Measurements from ENCODE around the gene PADI2. TPM values are rescaled to one million over a fixed set of nuclear protein-coding genes. Genes with fewer than 3 reads are reported as not detected.

PADI2 gene
- polyA plus RNA-seq, 1 donor (not counting 4 experiments of a cell fraction or from before 2014, with no cell fraction given) = 0.13 TPM

DNA sequence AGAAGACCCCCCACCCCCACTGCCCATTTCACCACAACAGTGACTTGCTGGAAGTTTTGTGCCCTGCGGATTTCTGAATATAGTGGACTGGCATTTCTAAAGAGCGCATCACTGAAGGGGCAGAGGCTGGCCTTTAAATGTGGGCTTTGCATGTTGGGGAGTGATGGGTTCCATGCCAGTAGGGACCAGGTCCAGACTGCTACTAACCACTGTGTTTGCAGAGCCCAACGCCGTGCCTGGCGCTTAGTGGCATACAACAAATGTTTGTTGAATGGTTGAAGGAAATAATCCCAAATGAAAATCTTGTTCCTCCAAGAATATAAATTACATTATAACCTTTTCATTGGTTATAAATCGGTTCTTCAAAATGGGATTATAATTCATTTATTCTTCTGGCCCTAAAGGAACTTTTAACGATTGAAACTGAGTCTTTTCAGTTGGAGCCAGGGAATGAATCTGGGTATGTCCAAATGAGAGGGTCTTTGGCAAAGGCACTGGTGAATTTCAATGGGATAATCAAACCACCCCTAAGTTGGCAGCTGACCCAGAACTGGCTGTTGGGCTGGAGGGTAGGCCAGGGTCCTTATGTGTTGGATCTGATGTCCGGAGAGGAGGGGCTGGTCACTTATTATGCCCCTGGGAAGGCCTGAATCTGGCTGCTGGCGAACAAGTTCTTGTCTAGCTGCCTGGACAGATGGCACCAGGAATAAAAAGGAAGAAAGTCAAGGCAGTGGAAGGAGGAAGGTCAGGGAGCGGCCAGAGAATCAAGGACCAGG is 51.6 kb downstream of the PADI2 start:
- Histone ChIP-seq H3K4me2 (ENCODE audit: control insufficient read depth, extremely low read depth, insufficient read depth, low read depth, low read length) (no peak overlapping the region), H3K79me2 (ENCODE audit: control insufficient read depth, insufficient read depth, low read length) (no peaks in the 10 kb centered on the region), H3K4me3 (ENCODE audit: control insufficient read depth in 2 of 3, extremely low read depth in 1 of 3, insufficient read depth in 2 of 3, low read depth in 1 of 3, low read length in 3 of 3) (no peak overlapping the region), H3K9ac (ENCODE audit: control insufficient read depth, extremely low read depth, insufficient read depth, low read length) (no peak overlapping the region), H2AFZ (ENCODE audit: control insufficient read depth, low read length) (no peak overlapping the region), H3K36me3 (ENCODE audit: control insufficient read depth in 2 of 2, extremely low read depth in 1 of 2, insufficient read depth in 2 of 2, low read length in 2 of 2) (no peaks in the 10 kb centered on the region), H3K4me1 (ENCODE audit: control insufficient read depth, extremely low read depth, insufficient read depth, low read length) (peaks cover 9% of the 10 kb centered on the region), H4K20me1 (ENCODE audit: control insufficient read depth, extremely low read depth, insufficient read depth, low read length) (no peaks in the 10 kb centered on the region), H3K9me3 (ENCODE audit: control insufficient read depth, low read depth, low read length) (peaks cover 2% of the 10 kb centered on the region), H3K27me3 (ENCODE audit: control insufficient read depth, extremely low read depth, insufficient read depth, low read length) (no peaks in the 10 kb centered on the region), H3K9me1 (ENCODE audit: control insufficient read depth, extremely low read depth, insufficient read depth, low read length) (no peaks in the 10 kb centered on the region), H3K27ac (ENCODE audit: control insufficient read depth, insufficient read depth, low read length) (no peak overlapping the region)
- TF ChIP-seq, protein P1, sequence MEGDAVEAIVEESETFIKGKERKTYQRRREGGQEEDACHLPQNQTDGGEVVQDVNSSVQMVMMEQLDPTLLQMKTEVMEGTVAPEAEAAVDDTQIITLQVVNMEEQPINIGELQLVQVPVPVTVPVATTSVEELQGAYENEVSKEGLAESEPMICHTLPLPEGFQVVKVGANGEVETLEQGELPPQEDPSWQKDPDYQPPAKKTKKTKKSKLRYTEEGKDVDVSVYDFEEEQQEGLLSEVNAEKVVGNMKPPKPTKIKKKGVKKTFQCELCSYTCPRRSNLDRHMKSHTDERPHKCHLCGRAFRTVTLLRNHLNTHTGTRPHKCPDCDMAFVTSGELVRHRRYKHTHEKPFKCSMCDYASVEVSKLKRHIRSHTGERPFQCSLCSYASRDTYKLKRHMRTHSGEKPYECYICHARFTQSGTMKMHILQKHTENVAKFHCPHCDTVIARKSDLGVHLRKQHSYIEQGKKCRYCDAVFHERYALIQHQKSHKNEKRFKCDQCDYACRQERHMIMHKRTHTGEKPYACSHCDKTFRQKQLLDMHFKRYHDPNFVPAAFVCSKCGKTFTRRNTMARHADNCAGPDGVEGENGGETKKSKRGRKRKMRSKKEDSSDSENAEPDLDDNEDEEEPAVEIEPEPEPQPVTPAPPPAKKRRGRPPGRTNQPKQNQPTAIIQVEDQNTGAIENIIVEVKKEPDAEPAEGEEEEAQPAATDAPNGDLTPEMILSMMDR (optimal IDR thresholded peaks at IDR 0.05 in 1 of 3, IDR thresholded peaks at IDR 0.05 in 1 of 3, conservative IDR thresholded peaks at IDR 0.05 in 1 of 3; ENCODE audit: extremely low read depth in 1 of 3, insufficient read depth in 2 of 3, low read length in 3 of 3) = no peak
- FAIRE-seq = no peak
- DNase-seq (ENCODE audit: low read depth, low spot score) = no peak
- dilution Hi-C loops (cut with MboI; ENCODE audit: extremely low pct_ligation_motif_present, low sequenced_read_pairs) = no loop called here

DNA sequence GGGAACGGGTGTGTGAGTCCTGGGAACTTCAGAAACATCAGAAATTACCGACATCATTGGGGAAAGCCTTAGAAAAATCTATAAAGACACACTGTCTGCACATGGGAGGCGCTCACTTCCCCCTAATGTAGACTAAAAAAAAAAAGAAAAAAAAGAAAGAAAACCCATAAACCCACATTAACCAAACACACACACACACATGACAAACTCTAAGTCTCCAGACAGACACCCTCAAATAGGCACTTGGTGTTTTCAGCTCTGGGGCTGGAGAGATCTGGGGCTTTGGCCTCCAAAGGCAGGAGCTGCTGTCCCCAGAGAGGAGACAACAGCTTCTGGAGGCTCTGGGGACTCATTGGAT is 52.2 kb downstream of the PADI2 start:
- no peak for FAIRE-seq
- H4K20me1 ChIP-seq (ENCODE audit: control insufficient read depth, extremely low read depth, insufficient read depth, low read length) = no peaks in the 10 kb centered on the region

More for the DNA sequence above, 52.2 kb downstream of the PADI2 start:
- Histone ChIP-seq H3K9me1 (ENCODE audit: control insufficient read depth, extremely low read depth, insufficient read depth, low read length) (no peaks in the 10 kb centered on the region), H3K79me2 (ENCODE audit: control insufficient read depth, insufficient read depth, low read length) (no peaks in the 10 kb centered on the region), H3K27me3 (ENCODE audit: control insufficient read depth, extremely low read depth, insufficient read depth, low read length) (no peaks in the 10 kb centered on the region), H3K9me3 (ENCODE audit: control insufficient read depth, low read depth, low read length) (peaks cover 2% of the 10 kb centered on the region), H2AFZ (ENCODE audit: control insufficient read depth, low read length) (no peak overlapping the region), H3K4me3 (ENCODE audit: control insufficient read depth in 2 of 3, extremely low read depth in 1 of 3, insufficient read depth in 2 of 3, low read depth in 1 of 3, low read length in 3 of 3) (no peak overlapping the region), H3K4me1 (ENCODE audit: control insufficient read depth, extremely low read depth, insufficient read depth, low read length) (peaks cover 9% of the 10 kb centered on the region), H3K36me3 (ENCODE audit: control insufficient read depth in 2 of 2, extremely low read depth in 1 of 2, insufficient read depth in 2 of 2, low read length in 2 of 2) (no peaks in the 10 kb centered on the region), H3K27ac (ENCODE audit: control insufficient read depth, insufficient read depth, low read length) (no peak overlapping the region), H3K9ac (ENCODE audit: control insufficient read depth, extremely low read depth, insufficient read depth, low read length) (no peak overlapping the region), H3K4me2 (ENCODE audit: control insufficient read depth, extremely low read depth, insufficient read depth, low read depth, low read length) (no peak overlapping the region)
- dilution Hi-C loops (cut with MboI; ENCODE audit: extremely low pct_ligation_motif_present, low sequenced_read_pairs) = no loop called here
- TF ChIP-seq EZH2 (IDR thresholded peaks at IDR 0.05; ENCODE audit: low read length) = no peak
- TF ChIP-seq, protein P1 (optimal IDR thresholded peaks at IDR 0.05 in 1 of 3, IDR thresholded peaks at IDR 0.05 in 1 of 3, conservative IDR thresholded peaks at IDR 0.05 in 1 of 3; ENCODE audit: extremely low read depth in 1 of 3, insufficient read depth in 2 of 3, low read length in 3 of 3) = no peak
- no peak for DNase-seq (ENCODE audit: low read depth, low spot score)
